ENCODE measurements around the gene MED12L.
A peak's percentile ranks its signal among the peaks of the same experiment; 100 is the strongest.

Gene MED12L

GRCh38 chr3:151439652-151440125, 354.2 kb downstream of the MED12L start:
- H3F3A ChIP-seq (ENCODE audit: insufficient read depth, low read length): no peaks in the 10 kb centered on the region
- no peak overlapping the region for H2AFZ ChIP-seq (ENCODE audit: low read length)
- H3K4me1 ChIP-seq (ENCODE audit: insufficient read depth, low read length, severe bottlenecking): no peaks in the 10 kb centered on the region
- H3K27me3 ChIP-seq (ENCODE audit: insufficient read depth, low read length): no peaks in the 10 kb centered on the region
- H3K4me3 ChIP-seq (ENCODE audit: low read depth, low read length, poor library complexity, severe bottlenecking): no peak overlapping the region
- H3K27ac ChIP-seq (ENCODE audit: low read depth, low read length, poor library complexity, severe bottlenecking): no peak overlapping the region
- no peaks in the 10 kb centered on the region for H3K36me3 ChIP-seq (ENCODE audit: insufficient read depth, low read length)
- H3K9me2 ChIP-seq (ENCODE audit: low read depth, low read length): no peaks in the 10 kb centered on the region
- no peak overlapping the region for H3K4me2 ChIP-seq (ENCODE audit: low read length)
- no peak overlapping the region for H3K9ac ChIP-seq (ENCODE audit: low read length)
- no peaks in the 10 kb centered on the region for H3K79me2 ChIP-seq (ENCODE audit: insufficient read depth, low read length)
- no peaks in the 10 kb centered on the region for H4K20me1 ChIP-seq (ENCODE audit: insufficient read depth, low read length)
- H3K9me3 ChIP-seq (ENCODE audit: low read length): no peaks in the 10 kb centered on the region
- TF ChIP-seq, protein P1, sequence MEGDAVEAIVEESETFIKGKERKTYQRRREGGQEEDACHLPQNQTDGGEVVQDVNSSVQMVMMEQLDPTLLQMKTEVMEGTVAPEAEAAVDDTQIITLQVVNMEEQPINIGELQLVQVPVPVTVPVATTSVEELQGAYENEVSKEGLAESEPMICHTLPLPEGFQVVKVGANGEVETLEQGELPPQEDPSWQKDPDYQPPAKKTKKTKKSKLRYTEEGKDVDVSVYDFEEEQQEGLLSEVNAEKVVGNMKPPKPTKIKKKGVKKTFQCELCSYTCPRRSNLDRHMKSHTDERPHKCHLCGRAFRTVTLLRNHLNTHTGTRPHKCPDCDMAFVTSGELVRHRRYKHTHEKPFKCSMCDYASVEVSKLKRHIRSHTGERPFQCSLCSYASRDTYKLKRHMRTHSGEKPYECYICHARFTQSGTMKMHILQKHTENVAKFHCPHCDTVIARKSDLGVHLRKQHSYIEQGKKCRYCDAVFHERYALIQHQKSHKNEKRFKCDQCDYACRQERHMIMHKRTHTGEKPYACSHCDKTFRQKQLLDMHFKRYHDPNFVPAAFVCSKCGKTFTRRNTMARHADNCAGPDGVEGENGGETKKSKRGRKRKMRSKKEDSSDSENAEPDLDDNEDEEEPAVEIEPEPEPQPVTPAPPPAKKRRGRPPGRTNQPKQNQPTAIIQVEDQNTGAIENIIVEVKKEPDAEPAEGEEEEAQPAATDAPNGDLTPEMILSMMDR (IDR thresholded peaks at IDR 0.05; ENCODE audit: low read length): peak; percentile 93
- no peak for TF ChIP-seq EZH2 (IDR thresholded peaks at IDR 0.05; ENCODE audit: borderline replicate concordance, low read length)

DNA sequence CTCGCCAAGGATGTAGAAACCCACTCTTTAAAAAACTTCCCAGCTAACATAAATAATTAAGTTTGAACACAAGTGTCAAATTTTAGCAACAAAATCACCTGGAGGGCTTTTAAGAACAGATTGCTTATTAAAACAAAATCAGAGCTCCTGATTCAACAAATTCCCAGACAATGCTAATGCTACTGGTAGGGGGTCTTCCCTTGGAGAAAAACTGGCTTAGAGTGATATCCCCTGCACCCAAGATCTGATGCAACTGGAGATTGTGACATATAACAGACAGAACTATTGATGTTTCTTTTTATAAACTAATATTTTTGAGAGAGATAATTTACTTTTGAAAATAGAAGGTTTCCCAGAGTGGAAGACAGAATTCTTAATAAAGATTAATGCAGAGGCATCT, 355.5 kb downstream of the MED12L start:
- TF ChIP-seq EZH2 (IDR thresholded peaks at IDR 0.05; ENCODE audit: borderline replicate concordance, low read length): no peak
- TF ChIP-seq, protein P1 (IDR thresholded peaks at IDR 0.05; ENCODE audit: low read length): no peak
- no peaks in the 10 kb centered on the region for H4K20me1 ChIP-seq (ENCODE audit: insufficient read depth, low read length)
- H2AFZ ChIP-seq (ENCODE audit: low read length): no peak overlapping the region
- no peaks in the 10 kb centered on the region for H3F3A ChIP-seq (ENCODE audit: insufficient read depth, low read length)
- H3K79me2 ChIP-seq (ENCODE audit: insufficient read depth, low read length): no peaks in the 10 kb centered on the region
- H3K9me3 ChIP-seq (ENCODE audit: low read length): no peaks in the 10 kb centered on the region
- H3K9me2 ChIP-seq (ENCODE audit: low read depth, low read length): no peaks in the 10 kb centered on the region
- H3K4me1 ChIP-seq (ENCODE audit: insufficient read depth, low read length, severe bottlenecking): no peaks in the 10 kb centered on the region
- no peak overlapping the region for H3K9ac ChIP-seq (ENCODE audit: low read length)
- H3K36me3 ChIP-seq (ENCODE audit: insufficient read depth, low read length): no peaks in the 10 kb centered on the region
- no peak overlapping the region for H3K27ac ChIP-seq (ENCODE audit: low read depth, low read length, poor library complexity, severe bottlenecking)
- H3K27me3 ChIP-seq (ENCODE audit: insufficient read depth, low read length): no peaks in the 10 kb centered on the region
- no peak overlapping the region for H3K4me3 ChIP-seq (ENCODE audit: low read depth, low read length, poor library complexity, severe bottlenecking)
- no peak overlapping the region for H3K4me2 ChIP-seq (ENCODE audit: low read length)

DNA sequence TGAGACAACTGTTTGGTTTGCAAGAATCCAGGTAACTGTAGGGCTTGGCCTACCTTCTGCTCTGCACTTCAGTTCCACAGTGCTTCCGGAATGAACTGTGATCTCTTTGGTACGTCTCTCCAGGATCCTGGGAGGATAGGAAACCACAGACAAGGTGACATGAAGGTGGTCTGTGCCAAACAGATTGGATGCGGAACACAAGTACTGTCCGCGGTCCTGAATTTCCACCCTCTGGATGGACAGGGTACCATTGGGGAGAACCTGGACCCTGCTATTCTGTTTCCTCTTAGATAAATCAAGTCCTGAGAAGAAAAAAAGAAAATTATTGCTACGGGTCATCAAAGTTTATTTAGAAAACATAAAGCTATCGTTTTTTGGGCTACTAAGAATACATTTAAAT, 358.1 kb downstream of the MED12L start:
- Histone ChIP-seq H3K9me2 (ENCODE audit: low read depth, low read length) (no peaks in the 10 kb centered on the region), H2AFZ (ENCODE audit: low read length) (no peak overlapping the region), H4K20me1 (ENCODE audit: insufficient read depth, low read length) (no peaks in the 10 kb centered on the region), H3K27me3 (ENCODE audit: insufficient read depth, low read length) (no peaks in the 10 kb centered on the region; the same call in 1 of the 2 replicates), H3K4me2 (ENCODE audit: low read length) (no peak overlapping the region), H3K36me3 (ENCODE audit: insufficient read depth, low read length) (no peaks in the 10 kb centered on the region), H3F3A (ENCODE audit: insufficient read depth, low read length) (no peaks in the 10 kb centered on the region), H3K4me1 (ENCODE audit: insufficient read depth, low read length, severe bottlenecking) (no peaks in the 10 kb centered on the region), H3K27ac (ENCODE audit: low read depth, low read length, poor library complexity, severe bottlenecking) (no peak overlapping the region), H3K79me2 (ENCODE audit: insufficient read depth, low read length) (no peaks in the 10 kb centered on the region), H3K9ac (ENCODE audit: low read length) (no peak overlapping the region), H3K4me3 (ENCODE audit: low read depth, low read length, poor library complexity, severe bottlenecking) (no peak overlapping the region), H3K9me3 (ENCODE audit: low read length) (no peaks in the 10 kb centered on the region)
- TF ChIP-seq, protein P1 (IDR thresholded peaks at IDR 0.05; ENCODE audit: low read length): no peak
- no peak for TF ChIP-seq EZH2 (IDR thresholded peaks at IDR 0.05; ENCODE audit: borderline replicate concordance, low read length)
